Measurements from ENCODE around the gene MSLN. TPM values are rescaled to one million over a fixed set of nuclear protein-coding genes. Genes with fewer than 3 reads are reported as not detected.

Gene MSLN
- polyA plus RNA-seq, 1 donor (not counting 4 experiments of a cell fraction or from before 2014, with no cell fraction given), result 8.5 TPM

DNA sequence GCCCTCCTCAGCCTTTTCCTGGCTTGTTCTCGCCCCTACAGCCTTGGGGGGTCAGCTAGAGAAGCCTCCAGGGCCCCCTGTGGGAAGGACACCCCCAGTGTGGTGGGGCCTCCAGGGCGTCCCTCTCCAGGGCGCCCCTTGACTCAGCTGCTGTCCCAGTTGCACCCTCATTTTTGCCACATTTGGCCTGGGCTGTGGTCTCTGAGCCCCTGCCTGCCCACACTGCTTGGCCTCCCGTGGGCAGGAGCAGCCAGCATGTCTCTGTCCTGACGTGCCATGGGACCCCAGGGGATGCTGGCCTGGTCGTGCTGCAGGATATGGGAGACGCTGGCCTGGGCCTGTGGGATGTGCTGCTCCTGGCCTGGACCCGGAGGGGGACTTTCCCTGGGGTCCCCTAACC is 32.9 kb downstream of the MSLN start:
- no peak for DNase-seq (ENCODE audit: low read depth, low spot score)
- no peak overlapping the region for H3K4me3 ChIP-seq (ENCODE audit: control insufficient read depth in 2 of 3, extremely low read depth in 1 of 3, insufficient read depth in 2 of 3, low read depth in 1 of 3, low read length in 3 of 3)
- H3K9me3 ChIP-seq (ENCODE audit: control insufficient read depth, low read depth, low read length), result no peaks in the 10 kb centered on the region
- H3K9ac ChIP-seq (ENCODE audit: control insufficient read depth, extremely low read depth, insufficient read depth, low read length), result no peak overlapping the region
- no peaks in the 10 kb centered on the region for H3K9me1 ChIP-seq (ENCODE audit: control insufficient read depth, extremely low read depth, insufficient read depth, low read length)
- FAIRE-seq, result no peak
- H3K36me3 ChIP-seq (ENCODE audit: control insufficient read depth in 2 of 2, extremely low read depth in 1 of 2, insufficient read depth in 2 of 2, low read length in 2 of 2), result peaks cover 0 to 4% of the 10 kb centered on the region in 2 experiments
- H3K4me1 ChIP-seq (ENCODE audit: control insufficient read depth, extremely low read depth, insufficient read depth, low read length), result peaks cover 8% of the 10 kb centered on the region
- no peak overlapping the region for H3K27ac ChIP-seq (ENCODE audit: control insufficient read depth, insufficient read depth, low read length)
- peaks cover 13% of the 10 kb centered on the region for H3K79me2 ChIP-seq (ENCODE audit: control insufficient read depth, insufficient read depth, low read length)
- dilution Hi-C loops (cut with MboI; ENCODE audit: extremely low pct_ligation_motif_present, low sequenced_read_pairs), result no loop called here
- H2AFZ ChIP-seq (ENCODE audit: control insufficient read depth, low read length), result no peak overlapping the region
- H4K20me1 ChIP-seq (ENCODE audit: control insufficient read depth, extremely low read depth, insufficient read depth, low read length), result no peaks in the 10 kb centered on the region
- no peak overlapping the region for H3K4me2 ChIP-seq (ENCODE audit: control insufficient read depth, extremely low read depth, insufficient read depth, low read depth, low read length)
- TF ChIP-seq, protein P1, sequence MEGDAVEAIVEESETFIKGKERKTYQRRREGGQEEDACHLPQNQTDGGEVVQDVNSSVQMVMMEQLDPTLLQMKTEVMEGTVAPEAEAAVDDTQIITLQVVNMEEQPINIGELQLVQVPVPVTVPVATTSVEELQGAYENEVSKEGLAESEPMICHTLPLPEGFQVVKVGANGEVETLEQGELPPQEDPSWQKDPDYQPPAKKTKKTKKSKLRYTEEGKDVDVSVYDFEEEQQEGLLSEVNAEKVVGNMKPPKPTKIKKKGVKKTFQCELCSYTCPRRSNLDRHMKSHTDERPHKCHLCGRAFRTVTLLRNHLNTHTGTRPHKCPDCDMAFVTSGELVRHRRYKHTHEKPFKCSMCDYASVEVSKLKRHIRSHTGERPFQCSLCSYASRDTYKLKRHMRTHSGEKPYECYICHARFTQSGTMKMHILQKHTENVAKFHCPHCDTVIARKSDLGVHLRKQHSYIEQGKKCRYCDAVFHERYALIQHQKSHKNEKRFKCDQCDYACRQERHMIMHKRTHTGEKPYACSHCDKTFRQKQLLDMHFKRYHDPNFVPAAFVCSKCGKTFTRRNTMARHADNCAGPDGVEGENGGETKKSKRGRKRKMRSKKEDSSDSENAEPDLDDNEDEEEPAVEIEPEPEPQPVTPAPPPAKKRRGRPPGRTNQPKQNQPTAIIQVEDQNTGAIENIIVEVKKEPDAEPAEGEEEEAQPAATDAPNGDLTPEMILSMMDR (optimal IDR thresholded peaks at IDR 0.05 in 1 of 3, IDR thresholded peaks at IDR 0.05 in 1 of 3, conservative IDR thresholded peaks at IDR 0.05 in 1 of 3; ENCODE audit: extremely low read depth in 1 of 3, insufficient read depth in 2 of 3, low read length in 3 of 3), result no peak
- TF ChIP-seq EZH2 (IDR thresholded peaks at IDR 0.05; ENCODE audit: low read length), result no peak
- no peaks in the 10 kb centered on the region for H3K27me3 ChIP-seq (ENCODE audit: control insufficient read depth, extremely low read depth, insufficient read depth, low read length)

DNA sequence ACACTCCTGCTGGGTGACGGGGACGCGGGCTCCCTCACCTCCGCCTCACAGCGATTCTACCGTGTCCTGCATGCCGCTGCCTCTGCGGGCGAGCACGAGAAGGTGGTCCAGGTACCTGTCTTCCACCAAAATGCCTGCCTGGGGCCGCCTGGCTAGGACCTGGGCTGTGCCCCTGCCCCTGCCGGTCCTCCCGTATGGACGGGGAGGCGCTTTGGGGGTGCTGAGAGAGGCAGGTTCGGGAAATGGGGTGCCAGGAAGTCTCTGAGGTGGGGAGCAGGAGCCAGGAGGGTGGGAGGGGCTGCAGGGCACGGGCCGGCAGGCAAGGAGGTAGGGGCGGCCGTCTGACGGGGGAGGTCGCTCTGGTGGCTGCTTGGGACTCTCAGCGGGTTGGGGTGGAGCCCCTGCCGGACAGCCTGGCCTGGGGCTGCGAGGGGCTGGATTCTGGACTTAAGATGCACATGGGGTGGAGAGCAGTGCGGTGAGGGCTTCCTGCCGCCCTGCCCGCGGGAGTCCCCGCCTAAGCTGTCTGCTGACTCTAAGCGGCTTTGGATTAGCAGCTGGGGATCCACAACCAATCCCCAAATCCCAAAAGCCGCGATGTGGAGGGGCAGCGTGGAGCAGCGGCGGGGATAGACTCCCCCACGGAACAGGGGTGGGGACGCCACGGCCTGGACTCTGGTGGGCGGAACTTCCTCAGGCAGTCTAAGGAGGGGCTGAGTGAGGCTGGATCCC is 33.7 kb downstream of the MSLN start:
- dilution Hi-C loops (cut with MboI; ENCODE audit: extremely low pct_ligation_motif_present, low sequenced_read_pairs), result no loop called here
- Histone ChIP-seq H4K20me1 (ENCODE audit: control insufficient read depth, extremely low read depth, insufficient read depth, low read length) (peaks cover under 1% of the 10 kb centered on the region), H3K36me3 (ENCODE audit: control insufficient read depth in 2 of 2, extremely low read depth in 1 of 2, insufficient read depth in 2 of 2, low read length in 2 of 2) (peaks cover 0 to 4% of the 10 kb centered on the region in 2 experiments), H3K27ac (ENCODE audit: control insufficient read depth, insufficient read depth, low read length) (no peak overlapping the region), H3K4me1 (ENCODE audit: control insufficient read depth, extremely low read depth, insufficient read depth, low read length) (peaks cover 4% of the 10 kb centered on the region), H3K9me3 (ENCODE audit: control insufficient read depth, low read depth, low read length) (no peaks in the 10 kb centered on the region), H3K9me1 (ENCODE audit: control insufficient read depth, extremely low read depth, insufficient read depth, low read length) (no peaks in the 10 kb centered on the region), H3K9ac (ENCODE audit: control insufficient read depth, extremely low read depth, insufficient read depth, low read length) (no peak overlapping the region), H3K27me3 (ENCODE audit: control insufficient read depth, extremely low read depth, insufficient read depth, low read length) (peaks cover 4% of the 10 kb centered on the region), H3K4me3 (ENCODE audit: control insufficient read depth in 2 of 3, extremely low read depth in 1 of 3, insufficient read depth in 2 of 3, low read depth in 1 of 3, low read length in 3 of 3) (no peak overlapping the region), H3K4me2 (ENCODE audit: control insufficient read depth, extremely low read depth, insufficient read depth, low read depth, low read length) (no peak overlapping the region), H3K79me2 (ENCODE audit: control insufficient read depth, insufficient read depth, low read length) (peaks cover 7% of the 10 kb centered on the region), H2AFZ (ENCODE audit: control insufficient read depth, low read length) (no peak overlapping the region)
- no peak for TF ChIP-seq EZH2 (IDR thresholded peaks at IDR 0.05; ENCODE audit: low read length)
- TF ChIP-seq, protein P1 (optimal IDR thresholded peaks at IDR 0.05 in 1 of 3, IDR thresholded peaks at IDR 0.05 in 1 of 3, conservative IDR thresholded peaks at IDR 0.05 in 1 of 3; ENCODE audit: extremely low read depth in 1 of 3, insufficient read depth in 2 of 3, low read length in 3 of 3), result no peak
- no peak for FAIRE-seq
- no peak for DNase-seq (ENCODE audit: low read depth, low spot score)
